GM23248 (cell line): ENCODE measurements around the gene GLB1L2.

ENCODE experiments used
- EZH2 ChIP-seq: fragments of 200-600 bp; sonication (generic); IDR thresholded peaks from 2 replicates; pipeline ENCODE4 v1.6.1; 2018; ENCODE audit warnings: antibody characterized with exemption, mild to moderate bottlenecking; ENCODE audit not compliant: insufficient read depth, poor library complexity, severe bottlenecking
- EZH2phosphoT487 ChIP-seq: fragments of 200-600 bp; sonication (generic); IDR thresholded peaks from 2 replicates; pipeline ENCODE4 v1.6.1; 2018; ENCODE audit warnings: antibody characterized with exemption, moderate library complexity, mild to moderate bottlenecking, low read depth; ENCODE audit not compliant: insufficient read depth

DNA sequence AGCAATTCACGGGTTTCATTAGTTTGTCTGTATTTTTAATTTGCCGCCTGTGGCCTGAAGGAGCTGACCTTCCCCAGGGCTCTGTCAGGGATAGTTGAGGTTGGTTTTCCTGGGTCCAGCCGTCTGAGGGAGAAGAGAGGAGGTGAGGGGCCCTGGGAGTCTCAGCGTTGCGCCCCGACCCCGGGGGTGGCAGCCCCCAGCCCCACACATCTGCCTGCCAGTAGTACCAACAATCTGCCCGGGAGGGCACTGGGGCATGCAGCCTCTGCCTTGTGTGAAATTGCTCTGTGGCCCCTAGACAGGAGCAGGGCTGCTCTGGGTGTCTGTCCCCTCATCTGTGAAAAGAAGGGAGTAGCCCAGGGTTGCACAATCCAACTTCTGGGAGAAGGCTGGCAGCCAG is 73.6 kb downstream of the GLB1L2 start:
- TF ChIP-seq EZH2phosphoT487, result no peak
- TF ChIP-seq EZH2, result no peak
